ENCODE results near the gene ALK.

- no peak for TF ChIP-seq CTCF (IDR thresholded peaks at IDR 0.05)
- no peak for TF ChIP-seq EZH2 (IDR thresholded peaks at IDR 0.05; ENCODE audit: borderline replicate concordance, insufficient read depth, low read depth, low read length, poor library complexity, severe bottlenecking)
Measured at GRCh38 chr2:29226808-29227207, 694.6 kb downstream of the ALK start.
